Omental fat pad (tissue), 4 donors: ENCODE results near the gene N4BP2. TPM values are rescaled to one million over a fixed set of nuclear protein-coding genes. Genes with fewer than 3 reads are reported as not detected.
A peak's percentile ranks its signal among the peaks of the same experiment; 100 is the strongest.
"Not testable (repeated sequence)": the region's sequence is repeated elsewhere in the genome, so short reads cannot be mapped to it uniquely, and the experiment has no call there.

Experiments used
- ATAC-seq: fragments of 150-250 bp; one replicate; pipeline ENCODE4 v1.9.1; 2016; ENCODE audit warnings: mild to moderate bottlenecking, moderate library complexity; ENCODE audit not compliant: low FRiP score
- DNase-seq: peaks from one replicate; pipeline ENCODE4 v3.0.0-alpha.2; 2019; ENCODE audit warnings: low spot score
- total RNA-seq, 4 donors: library from RNA; depleted of rRNA; stranded (reverse); fragments of >200 nt; gene quantifications; one replicate each; pipeline ENCODE4 v1.1.0, GENCODE V29; 2016
- TF ChIP-seq, protein P1 (sequence below), 3 donors: fragments of 450-650 bp; IDR thresholded peaks; one replicate each; pipeline ENCODE4 v1.5.1; 2016 to 2017; ENCODE audit warnings: antibody characterized with exemption in 3 of 3, mild to moderate bottlenecking in 3 of 3, moderate library complexity in 2 of 3

Gene N4BP2
- total RNA-seq, 4 donors from 2014 or later, result 6.5 to 9.2 (median 9.0) TPM

DNA sequence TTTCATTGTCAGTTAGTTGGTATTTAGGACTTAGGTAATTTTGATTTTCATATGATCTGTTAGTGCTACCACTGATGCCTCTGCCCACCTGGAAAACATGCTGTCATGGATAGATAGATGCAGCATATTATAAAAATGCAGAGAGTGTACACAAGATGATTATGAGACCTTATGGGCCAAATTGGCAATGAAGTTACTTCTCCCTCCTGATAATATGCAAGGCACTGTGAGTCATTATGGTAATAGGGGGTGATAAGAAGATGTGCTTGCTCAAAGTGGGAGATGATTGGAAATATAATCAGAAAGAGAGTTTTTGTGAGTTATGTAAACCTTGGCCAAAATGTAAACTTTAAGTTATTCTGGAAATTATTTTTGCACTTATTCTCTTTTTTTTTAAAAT, 83.5 kb downstream of the N4BP2 start:
- ATAC-seq (no peak), DNase-seq (no peak)
- TF ChIP-seq, protein P1, sequence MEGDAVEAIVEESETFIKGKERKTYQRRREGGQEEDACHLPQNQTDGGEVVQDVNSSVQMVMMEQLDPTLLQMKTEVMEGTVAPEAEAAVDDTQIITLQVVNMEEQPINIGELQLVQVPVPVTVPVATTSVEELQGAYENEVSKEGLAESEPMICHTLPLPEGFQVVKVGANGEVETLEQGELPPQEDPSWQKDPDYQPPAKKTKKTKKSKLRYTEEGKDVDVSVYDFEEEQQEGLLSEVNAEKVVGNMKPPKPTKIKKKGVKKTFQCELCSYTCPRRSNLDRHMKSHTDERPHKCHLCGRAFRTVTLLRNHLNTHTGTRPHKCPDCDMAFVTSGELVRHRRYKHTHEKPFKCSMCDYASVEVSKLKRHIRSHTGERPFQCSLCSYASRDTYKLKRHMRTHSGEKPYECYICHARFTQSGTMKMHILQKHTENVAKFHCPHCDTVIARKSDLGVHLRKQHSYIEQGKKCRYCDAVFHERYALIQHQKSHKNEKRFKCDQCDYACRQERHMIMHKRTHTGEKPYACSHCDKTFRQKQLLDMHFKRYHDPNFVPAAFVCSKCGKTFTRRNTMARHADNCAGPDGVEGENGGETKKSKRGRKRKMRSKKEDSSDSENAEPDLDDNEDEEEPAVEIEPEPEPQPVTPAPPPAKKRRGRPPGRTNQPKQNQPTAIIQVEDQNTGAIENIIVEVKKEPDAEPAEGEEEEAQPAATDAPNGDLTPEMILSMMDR (IDR thresholded peaks at IDR 0.05), result no peak

GRCh38 chr4:40140597-40140996, 83.9 kb downstream of the N4BP2 start:
- DNase-seq, result not testable (repeated sequence)

GRCh38 chr4:40143926-40144508, 87.4 kb downstream of the N4BP2 start:
- no peak for ATAC-seq
- TF ChIP-seq, protein P1 (IDR thresholded peaks at IDR 0.05), result no peak
- DNase-seq, result no peak

More at GRCh38 chr4:40140597-40140996, 83.9 kb downstream of the N4BP2 start:
- ATAC-seq, result not testable (repeated sequence)

- ATAC-seq (no peak), DNase-seq (no peak)
- TF ChIP-seq, protein P1 (IDR thresholded peaks at IDR 0.05), result no peak
Measured at GRCh38 chr4:40144716-40145115, 88.1 kb downstream of the N4BP2 start.

DNA sequence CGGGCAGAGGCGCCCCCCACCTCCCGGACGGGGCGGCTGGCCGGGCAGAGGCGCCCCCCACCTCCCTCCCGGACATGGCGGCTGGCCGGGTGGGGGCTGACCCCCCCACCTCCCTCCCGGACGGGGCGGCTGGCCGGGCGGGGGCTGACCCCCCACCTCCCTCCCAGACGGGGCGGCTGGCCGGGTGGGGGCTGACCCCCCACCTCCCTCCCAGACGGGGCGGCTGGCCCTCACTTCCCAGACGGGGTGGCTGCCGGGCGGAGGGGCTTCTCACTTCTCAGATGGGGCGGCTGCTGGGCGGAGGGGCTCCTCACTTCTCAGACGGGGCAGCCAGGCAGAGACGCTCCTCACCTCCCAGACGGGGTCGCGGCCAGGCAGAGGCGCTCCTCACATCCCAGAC, 90.8 kb downstream of the N4BP2 start:
- not testable (repeated sequence) for ATAC-seq, DNase-seq

DNA sequence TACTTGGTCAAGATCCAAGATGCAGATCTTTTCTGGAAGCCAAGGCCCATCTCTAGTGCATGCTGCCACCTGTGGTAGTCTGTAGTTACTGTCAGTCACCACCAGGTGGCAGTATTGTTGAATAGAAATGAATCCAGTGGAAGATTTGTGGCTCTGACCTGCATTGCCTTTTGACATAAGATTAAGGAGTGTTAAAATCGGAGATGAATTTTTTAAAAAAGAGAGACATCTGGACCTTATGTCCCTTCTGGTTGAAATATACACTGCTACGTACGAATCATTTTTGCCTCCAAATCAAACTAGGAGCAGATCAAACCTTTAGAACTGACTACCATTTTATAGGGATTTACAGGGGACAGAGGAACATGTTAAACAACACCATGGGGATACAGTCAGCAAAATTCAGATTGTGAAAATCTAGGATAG, 93.3 kb downstream of the N4BP2 start:
- ATAC-seq, result peak; percentile 81
- DNase-seq, result peak; percentile 51
- TF ChIP-seq, protein P1 (IDR thresholded peaks at IDR 0.05), result peak in 2 of 3 donors; percentile 52 to 90

DNA sequence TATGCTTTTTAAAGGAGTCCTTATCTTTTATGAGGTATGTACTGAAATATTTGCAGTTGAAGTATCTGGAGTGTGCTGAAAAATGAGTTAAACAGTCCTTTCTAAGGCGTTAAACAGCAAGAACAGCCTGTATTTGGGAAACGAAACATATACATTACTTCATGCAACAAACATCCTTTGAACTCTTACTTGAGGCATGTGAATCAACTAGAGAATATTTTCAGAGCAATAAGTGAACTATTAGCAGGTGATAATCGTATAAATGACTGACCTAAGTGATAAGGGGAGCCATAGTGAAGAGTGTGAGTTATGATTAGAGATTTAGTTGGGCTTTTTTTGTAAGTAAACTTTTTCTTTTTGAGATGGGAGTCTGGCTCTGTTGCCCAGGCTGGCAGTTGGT, 94.3 kb downstream of the N4BP2 start:
- ATAC-seq, result no peak
- TF ChIP-seq, protein P1 (IDR thresholded peaks at IDR 0.05), result no peak
- no peak for DNase-seq

- ATAC-seq (no peak), DNase-seq (no peak)
- TF ChIP-seq, protein P1 (IDR thresholded peaks at IDR 0.05), result no peak
Measured at GRCh38 chr4:40152637-40153036, 96.0 kb downstream of the N4BP2 start.
